ENCODE results near the gene FAM107B.

- TF ChIP-seq CTCF (conservative IDR thresholded peaks at IDR 0.05): no peak
- TF ChIP-seq ZFX (IDR thresholded peaks at IDR 0.05): no peak
Observed at GRCh38 chr10:14820010-14820774, 45.5 kb upstream of the FAM107B start.
